Fibroblast of peridontal ligament (primary cell): ENCODE measurements around the gene COPS8.

Experiments used
- DNase-seq: peaks from one replicate; pipeline ENCODE4 v3.0.0-alpha.2; 2010; ENCODE audit errors: extremely low read depth

The COPS8 gene

GRCh38 chr2:237085248-237086221, at the start of gene COPS8:
Gene COPS8, plus strand, starts transcription at chr2:237085889. Its CDS starts 76 bp downstream, at chr2:237085965.
- DNase-seq = peak; percentile 91

GRCh38 chr2:237039301-237040031, 46.2 kb upstream of the COPS8 start:
- DNase-seq = no peak

GRCh38 chr2:237041231-237041630, 44.5 kb upstream of the COPS8 start:
- no peak for DNase-seq

GRCh38 chr2:237042101-237042500, 43.6 kb upstream of the COPS8 start:
- DNase-seq = no peak

- DNase-seq = no peak
Measured at GRCh38 chr2:237043866-237044265, 41.8 kb upstream of the COPS8 start.

GRCh38 chr2:237044281-237044680, 41.4 kb upstream of the COPS8 start:
- no peak for DNase-seq

- DNase-seq = peak; percentile 77
Measured at GRCh38 chr2:237045449-237045848, 40.2 kb upstream of the COPS8 start.

- DNase-seq = no peak
Measured at GRCh38 chr2:237048595-237048994, 37.1 kb upstream of the COPS8 start.

GRCh38 chr2:237051861-237052260, 33.8 kb upstream of the COPS8 start:
- DNase-seq = no peak

GRCh38 chr2:237053066-237053465, 32.6 kb upstream of the COPS8 start:
- DNase-seq = no peak

GRCh38 chr2:237055386-237056100, 30.1 kb upstream of the COPS8 start:
- DNase-seq = peak; percentile 59

GRCh38 chr2:237056287-237056875, 29.3 kb upstream of the COPS8 start:
- DNase-seq = no peak

- no peak for DNase-seq
Measured at GRCh38 chr2:237057107-237057506, 28.6 kb upstream of the COPS8 start.

GRCh38 chr2:237057893-237058300, 27.8 kb upstream of the COPS8 start:
- no peak for DNase-seq

- DNase-seq = no peak
Measured at GRCh38 chr2:237058423-237058822, 27.3 kb upstream of the COPS8 start.

GRCh38 chr2:237059155-237059875, 26.4 kb upstream of the COPS8 start:
- no peak for DNase-seq

- DNase-seq = peak; percentile 88
Measured at GRCh38 chr2:237060534-237061312, 25.0 kb upstream of the COPS8 start.

- no peak for DNase-seq
Measured at GRCh38 chr2:237061356-237061755, 24.3 kb upstream of the COPS8 start.

GRCh38 chr2:237062585-237062984, 23.1 kb upstream of the COPS8 start:
- no peak for DNase-seq
